Breast epithelium (tissue), 4 donors: ENCODE data around the gene SMURF1. TPM values are rescaled to one million over a fixed set of nuclear protein-coding genes. Genes with fewer than 3 reads are reported as not detected.

ENCODE experiments used
- DNase-seq, 2 donors: peaks; one replicate each; pipeline ENCODE4 v3.0.0-alpha.2; 2019; ENCODE audit warnings: low spot score in 2 of 2
- H3K27ac ChIP-seq, 2 donors: fragments of 200-600 bp; sonication (generic) in 1 of 2; one replicate each; pipeline ENCODE4 v1.5.1; 2016 to 2019; ENCODE audit warnings: mild to moderate bottlenecking in 1 of 2
- H3K27me3 ChIP-seq, 2 donors: fragments of 200-600 bp; sonication (generic) in 1 of 2; one replicate each; pipeline versions ENCODE4 v1.5.1 to v1.6.0; 2017 to 2019; ENCODE audit warnings: control low read depth in 1 of 2, mild to moderate bottlenecking in 1 of 2
- H3K36me3 ChIP-seq: fragments of 200-600 bp; one replicate; pipeline ENCODE4 v1.5.1; 2019
- H3K4me1 ChIP-seq, 2 donors: fragments of 200-600 bp; sonication (generic); one replicate each; pipeline ENCODE4 v1.5.1; 2016 to 2019; ENCODE audit warnings: control low read depth in 1 of 2
- H3K4me3 ChIP-seq, 3 donors: fragments of 200-600 bp; sonication (generic); 1 replicate in 2 of 3; 2 replicates in 1 of 3; pipeline ENCODE4 v1.5.1; 2016 to 2019; ENCODE audit warnings: mild to moderate bottlenecking in 3 of 3, moderate library complexity in 2 of 3
- H3K9me3 ChIP-seq, 2 donors: fragments of 200-600 bp; sonication (generic) in 1 of 2; one replicate each; pipeline ENCODE4 v1.5.1; 2016 to 2019; ENCODE audit warnings: control low read depth in 1 of 2
- POLR2A ChIP-seq: fragments of 450-650 bp; IDR thresholded peaks from one replicate; pipeline ENCODE4 v1.6.1; 2016; ENCODE audit warnings: antibody characterized with exemption, mild to moderate bottlenecking, moderate library complexity
- POLR2AphosphoS5 ChIP-seq, 3 donors: sonication (generic); formaldehyde crosslinking; IDR thresholded peaks; one replicate each; pipeline ENCODE4 v1.6.1; 2017; ENCODE audit warnings: antibody characterized with exemption in 3 of 3
- intact Hi-C: fragments of 100-400 bp; cut with DNase I; formaldehyde crosslinking; loops from one replicate; pipeline ENCODE4 v1.15.1; 2023; ENCODE audit warnings: low total_unique reads
- total RNA-seq, 3 donors: library from RNA; depleted of rRNA; stranded (reverse); fragments of >200 nt; gene quantifications; one replicate each; pipeline ENCODE4 v1.1.0, GENCODE V29; 2016
- TF ChIP-seq, protein P1 (sequence below), 3 donors: fragments of 450-650 bp; IDR thresholded peaks; one replicate each; pipeline ENCODE4 v1.5.1; 2016 to 2017; ENCODE audit warnings: antibody characterized with exemption in 3 of 3, mild to moderate bottlenecking in 3 of 3, moderate library complexity in 3 of 3

SMURF1 gene
- total RNA-seq, 3 donors from 2014 or later = 20.2 to 28.7 (median 25.9) TPM

- Histone ChIP-seq H3K27me3 (no peaks in the 10 kb centered on the region), H3K9me3 (no peaks in the 10 kb centered on the region), H3K4me3 (peak overlapping the region in 1 of 3 donors; percentile 6), H3K4me1 (no peaks in the 10 kb centered on the region), H3K27ac (peak overlapping the region; percentile 51 to 61), H3K36me3 (no peaks in the 10 kb centered on the region)
- DNase-seq = no peak
- intact Hi-C loops = no loop called here
- TF ChIP-seq POLR2AphosphoS5 (IDR thresholded peaks at IDR 0.05) = no peak
- TF ChIP-seq, protein P1, sequence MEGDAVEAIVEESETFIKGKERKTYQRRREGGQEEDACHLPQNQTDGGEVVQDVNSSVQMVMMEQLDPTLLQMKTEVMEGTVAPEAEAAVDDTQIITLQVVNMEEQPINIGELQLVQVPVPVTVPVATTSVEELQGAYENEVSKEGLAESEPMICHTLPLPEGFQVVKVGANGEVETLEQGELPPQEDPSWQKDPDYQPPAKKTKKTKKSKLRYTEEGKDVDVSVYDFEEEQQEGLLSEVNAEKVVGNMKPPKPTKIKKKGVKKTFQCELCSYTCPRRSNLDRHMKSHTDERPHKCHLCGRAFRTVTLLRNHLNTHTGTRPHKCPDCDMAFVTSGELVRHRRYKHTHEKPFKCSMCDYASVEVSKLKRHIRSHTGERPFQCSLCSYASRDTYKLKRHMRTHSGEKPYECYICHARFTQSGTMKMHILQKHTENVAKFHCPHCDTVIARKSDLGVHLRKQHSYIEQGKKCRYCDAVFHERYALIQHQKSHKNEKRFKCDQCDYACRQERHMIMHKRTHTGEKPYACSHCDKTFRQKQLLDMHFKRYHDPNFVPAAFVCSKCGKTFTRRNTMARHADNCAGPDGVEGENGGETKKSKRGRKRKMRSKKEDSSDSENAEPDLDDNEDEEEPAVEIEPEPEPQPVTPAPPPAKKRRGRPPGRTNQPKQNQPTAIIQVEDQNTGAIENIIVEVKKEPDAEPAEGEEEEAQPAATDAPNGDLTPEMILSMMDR (IDR thresholded peaks at IDR 0.05) = no peak
Measured at GRCh38 chr7:99109108-99110051, 34.5 kb downstream of the SMURF1 start.

- no peak for TF ChIP-seq POLR2A
- TF ChIP-seq, protein P1 (IDR thresholded peaks at IDR 0.05) = no peak
- no peak for TF ChIP-seq POLR2AphosphoS5 (IDR thresholded peaks at IDR 0.05)
- Histone ChIP-seq H3K9me3 (no peaks in the 10 kb centered on the region), H3K4me3 (peak overlapping the region in 1 of 3 donors; percentile 6), H3K36me3 (no peaks in the 10 kb centered on the region), H3K27ac (peak overlapping the region; percentile 51 to 61), H3K4me1 (no peaks in the 10 kb centered on the region), H3K27me3 (no peaks in the 10 kb centered on the region)
- intact Hi-C loops = no loop called here
- no peak for DNase-seq
Measured at GRCh38 chr7:99108613-99109012, 35.3 kb downstream of the SMURF1 start.

DNA sequence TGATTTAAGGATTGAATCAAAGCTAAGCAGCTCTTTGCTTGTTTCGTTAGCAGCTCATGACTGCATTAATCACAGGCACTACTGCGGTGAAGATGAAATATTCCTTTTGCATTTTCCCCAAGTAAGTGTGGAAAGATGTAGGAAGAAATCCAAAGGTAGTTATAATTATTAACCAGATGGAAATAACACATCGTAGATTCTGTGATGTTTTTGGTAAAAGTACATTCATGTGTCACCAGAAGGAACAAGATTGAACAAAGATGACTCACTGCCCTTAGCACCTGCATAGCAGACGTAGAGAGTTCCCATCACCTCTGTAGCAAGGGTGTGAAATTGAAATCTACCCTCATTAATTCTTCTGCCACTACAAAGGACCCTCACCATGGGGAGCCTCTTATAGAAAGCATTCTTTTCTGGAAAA is 37.1 kb downstream of the SMURF1 start:
- DNase-seq = no peak
- no peaks in the 10 kb centered on the region for H3K36me3 ChIP-seq
- no peaks in the 10 kb centered on the region for H3K9me3 ChIP-seq
- TF ChIP-seq POLR2AphosphoS5 (IDR thresholded peaks at IDR 0.05) (no peak), POLR2A (no peak)
- TF ChIP-seq, protein P1 (IDR thresholded peaks at IDR 0.05) = no peak
- no peaks in the 10 kb centered on the region for H3K4me1 ChIP-seq
- no peaks in the 10 kb centered on the region for H3K27me3 ChIP-seq
- H3K4me3 ChIP-seq = no peak overlapping the region
- peak overlapping the region in 1 of 2 donors; percentile 27 for H3K27ac ChIP-seq
- intact Hi-C loops = no loop called here

DNA sequence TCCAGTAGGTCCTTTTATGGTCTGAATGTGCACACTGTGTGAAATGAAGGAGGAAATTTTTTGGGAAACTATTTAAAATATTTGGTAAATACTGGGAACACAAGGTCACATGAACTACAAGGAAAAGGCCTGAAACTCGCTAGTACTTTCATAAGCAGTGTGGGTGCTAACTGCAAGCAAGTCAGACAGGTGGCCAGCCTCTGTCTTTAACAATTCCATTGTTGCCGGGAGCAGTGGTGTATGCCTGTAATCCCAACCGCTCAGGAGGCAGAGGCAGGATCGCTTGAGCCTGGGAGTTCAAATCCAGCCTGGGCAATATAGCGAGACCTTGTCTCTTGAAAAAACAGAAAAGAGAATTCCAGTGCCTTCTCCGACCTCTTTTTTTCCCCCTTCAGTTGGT is 37.5 kb downstream of the SMURF1 start:
- TF ChIP-seq, protein P1 (IDR thresholded peaks at IDR 0.05) = no peak
- TF ChIP-seq POLR2A (no peak), POLR2AphosphoS5 (IDR thresholded peaks at IDR 0.05) (no peak)
- Histone ChIP-seq H3K4me1 (no peaks in the 10 kb centered on the region), H3K4me3 (no peak overlapping the region), H3K27me3 (no peaks in the 10 kb centered on the region), H3K9me3 (no peaks in the 10 kb centered on the region), H3K36me3 (no peaks in the 10 kb centered on the region), H3K27ac (peak overlapping the region in 1 of 2 donors; percentile 27)
- no peak for DNase-seq
- intact Hi-C loops = no loop called here

DNA sequence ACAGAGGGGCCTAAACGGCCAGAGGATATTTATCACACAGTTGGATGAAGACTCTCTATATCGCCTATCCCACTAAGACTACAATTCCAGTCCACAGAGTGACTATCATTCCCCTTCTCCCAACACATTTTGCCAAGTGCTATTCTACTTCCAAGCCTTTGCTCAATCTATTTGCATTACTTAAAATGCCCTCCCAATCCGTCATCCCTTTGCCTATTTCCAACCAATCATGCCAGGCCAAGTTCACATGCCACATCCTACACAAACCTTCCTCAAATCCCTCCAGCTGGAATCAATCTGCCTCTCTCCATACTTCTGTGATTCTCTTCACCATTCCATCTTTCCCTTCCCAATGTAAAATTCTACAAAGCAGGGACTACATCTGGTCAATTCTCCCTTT is 38.2 kb downstream of the SMURF1 start:
- no peaks in the 10 kb centered on the region for H3K4me1 ChIP-seq
- no peaks in the 10 kb centered on the region for H3K36me3 ChIP-seq
- no peaks in the 10 kb centered on the region for H3K9me3 ChIP-seq
- TF ChIP-seq, protein P1 (IDR thresholded peaks at IDR 0.05) = no peak
- no peak for TF ChIP-seq POLR2A
- TF ChIP-seq POLR2AphosphoS5 (IDR thresholded peaks at IDR 0.05) = no peak
- no peak overlapping the region for H3K27ac ChIP-seq
- no peaks in the 10 kb centered on the region for H3K27me3 ChIP-seq
- no peak for DNase-seq
- H3K4me3 ChIP-seq = no peak overlapping the region
- intact Hi-C loops = no loop called here
